ENCODE data around the gene EGR1.

Gene EGR1

DNA sequence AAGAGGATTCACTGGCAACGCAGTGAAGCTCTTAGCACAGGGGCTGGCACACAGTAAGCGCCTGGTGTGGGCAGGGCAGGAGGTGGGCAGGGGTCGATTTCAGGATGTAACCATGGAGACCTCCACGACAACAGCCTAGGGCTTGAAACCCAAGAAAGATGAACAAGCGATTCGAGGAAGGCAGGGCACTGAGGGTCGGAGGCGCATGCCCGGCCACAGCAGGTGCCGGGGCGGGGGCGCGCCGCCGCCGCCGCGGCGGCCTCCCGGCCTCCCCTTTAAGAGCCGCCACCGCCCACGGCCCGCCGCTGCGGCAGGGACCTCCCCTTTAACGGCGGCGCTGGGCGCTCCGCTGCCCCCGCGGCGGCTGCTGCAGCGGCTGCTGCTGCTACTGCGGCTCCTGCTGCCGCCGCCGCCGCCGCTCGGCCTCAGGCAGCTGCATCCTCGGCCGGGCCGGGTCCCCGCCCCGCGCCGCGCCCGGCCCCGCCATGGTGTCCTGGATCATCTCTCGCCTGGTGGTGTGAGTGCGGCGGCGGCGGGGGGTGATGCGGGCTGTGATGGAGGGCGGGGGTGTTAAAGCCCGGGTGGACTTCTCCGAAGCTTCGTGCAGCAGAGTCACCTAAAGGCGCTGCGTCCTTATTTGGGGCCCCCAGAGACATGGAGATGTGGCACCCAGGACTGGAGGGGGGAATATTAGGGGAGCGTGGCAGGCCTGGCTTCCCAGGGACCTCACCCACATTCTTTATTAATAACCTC lies 26.4 kb upstream of the EGR1 start, which contains the start of gene REEP2:
Gene REEP2, plus strand, starts transcription at position 334 of the 753 bp plus-strand sequence. Its CDS starts 152 bp downstream, at position 486.
- Histone ChIP-seq H3K27ac (no peak within 1 kb of the TSS), H3K36me3 (peaks cover 43% of the 10 kb centered on the region), H3K4me1 (ENCODE audit: control insufficient read depth in 1 of 2, insufficient read depth in 1 of 2, low read depth in 1 of 2, low read length in 1 of 2) (peaks cover 0 to 9% of the 10 kb centered on the region in 2 experiments), H3K27me3 (peaks cover 44% of the 10 kb centered on the region), H3K9me3 (no peaks in the 10 kb centered on the region), H3K4me3 (ENCODE audit: low read depth in 1 of 2, low read length in 1 of 2) (no peak within 1 kb of the TSS)
- TF ChIP-seq, protein P1, sequence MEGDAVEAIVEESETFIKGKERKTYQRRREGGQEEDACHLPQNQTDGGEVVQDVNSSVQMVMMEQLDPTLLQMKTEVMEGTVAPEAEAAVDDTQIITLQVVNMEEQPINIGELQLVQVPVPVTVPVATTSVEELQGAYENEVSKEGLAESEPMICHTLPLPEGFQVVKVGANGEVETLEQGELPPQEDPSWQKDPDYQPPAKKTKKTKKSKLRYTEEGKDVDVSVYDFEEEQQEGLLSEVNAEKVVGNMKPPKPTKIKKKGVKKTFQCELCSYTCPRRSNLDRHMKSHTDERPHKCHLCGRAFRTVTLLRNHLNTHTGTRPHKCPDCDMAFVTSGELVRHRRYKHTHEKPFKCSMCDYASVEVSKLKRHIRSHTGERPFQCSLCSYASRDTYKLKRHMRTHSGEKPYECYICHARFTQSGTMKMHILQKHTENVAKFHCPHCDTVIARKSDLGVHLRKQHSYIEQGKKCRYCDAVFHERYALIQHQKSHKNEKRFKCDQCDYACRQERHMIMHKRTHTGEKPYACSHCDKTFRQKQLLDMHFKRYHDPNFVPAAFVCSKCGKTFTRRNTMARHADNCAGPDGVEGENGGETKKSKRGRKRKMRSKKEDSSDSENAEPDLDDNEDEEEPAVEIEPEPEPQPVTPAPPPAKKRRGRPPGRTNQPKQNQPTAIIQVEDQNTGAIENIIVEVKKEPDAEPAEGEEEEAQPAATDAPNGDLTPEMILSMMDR (IDR thresholded peaks at IDR 0.05), result no peak

DNA sequence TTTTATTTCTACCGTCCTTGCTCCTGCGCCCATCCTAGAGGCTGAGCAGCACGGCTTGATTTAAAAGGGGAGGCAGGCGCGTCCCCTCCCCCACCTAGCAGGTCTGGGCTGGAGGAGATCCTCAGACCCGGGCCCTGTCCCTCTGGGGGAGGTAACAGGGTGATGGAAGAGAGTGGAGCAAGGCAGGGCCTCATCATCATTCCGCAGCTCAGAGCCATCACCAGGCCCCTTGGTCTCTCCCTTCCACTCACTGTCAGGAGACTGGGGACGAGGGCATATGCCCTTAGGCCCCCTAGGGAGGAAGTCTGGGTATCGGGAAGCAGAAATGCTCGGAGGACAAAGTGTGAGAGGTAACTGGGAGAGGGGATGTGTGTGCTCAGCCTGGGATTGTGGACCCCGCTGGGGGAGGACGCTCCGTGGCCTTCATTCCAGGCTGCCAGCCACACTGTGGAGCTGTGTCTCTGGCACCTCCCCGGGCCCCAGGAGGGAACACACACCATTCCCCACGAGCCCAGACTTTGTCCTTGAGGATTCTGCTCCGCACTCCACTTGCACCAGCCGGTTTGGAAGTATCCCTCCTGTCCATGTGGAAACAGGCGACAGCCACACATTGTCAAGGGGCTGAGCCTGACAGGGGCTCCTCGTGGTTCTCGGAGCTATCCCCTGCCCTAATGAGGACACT lies 25.7 kb upstream of the EGR1 start:
- peaks cover 0 to 9% of the 10 kb centered on the region in 2 experiments for H3K4me1 ChIP-seq (ENCODE audit: control insufficient read depth in 1 of 2, insufficient read depth in 1 of 2, low read depth in 1 of 2, low read length in 1 of 2)
- no peaks in the 10 kb centered on the region for H3K9me3 ChIP-seq
- TF ChIP-seq, protein P1 (IDR thresholded peaks at IDR 0.05), result no peak
- no peak overlapping the region for H3K27ac ChIP-seq
- no peak overlapping the region for H3K4me3 ChIP-seq (ENCODE audit: low read depth in 1 of 2, low read length in 1 of 2)
- H3K36me3 ChIP-seq, result peaks cover 36% of the 10 kb centered on the region
- peaks cover 44% of the 10 kb centered on the region for H3K27me3 ChIP-seq

DNA sequence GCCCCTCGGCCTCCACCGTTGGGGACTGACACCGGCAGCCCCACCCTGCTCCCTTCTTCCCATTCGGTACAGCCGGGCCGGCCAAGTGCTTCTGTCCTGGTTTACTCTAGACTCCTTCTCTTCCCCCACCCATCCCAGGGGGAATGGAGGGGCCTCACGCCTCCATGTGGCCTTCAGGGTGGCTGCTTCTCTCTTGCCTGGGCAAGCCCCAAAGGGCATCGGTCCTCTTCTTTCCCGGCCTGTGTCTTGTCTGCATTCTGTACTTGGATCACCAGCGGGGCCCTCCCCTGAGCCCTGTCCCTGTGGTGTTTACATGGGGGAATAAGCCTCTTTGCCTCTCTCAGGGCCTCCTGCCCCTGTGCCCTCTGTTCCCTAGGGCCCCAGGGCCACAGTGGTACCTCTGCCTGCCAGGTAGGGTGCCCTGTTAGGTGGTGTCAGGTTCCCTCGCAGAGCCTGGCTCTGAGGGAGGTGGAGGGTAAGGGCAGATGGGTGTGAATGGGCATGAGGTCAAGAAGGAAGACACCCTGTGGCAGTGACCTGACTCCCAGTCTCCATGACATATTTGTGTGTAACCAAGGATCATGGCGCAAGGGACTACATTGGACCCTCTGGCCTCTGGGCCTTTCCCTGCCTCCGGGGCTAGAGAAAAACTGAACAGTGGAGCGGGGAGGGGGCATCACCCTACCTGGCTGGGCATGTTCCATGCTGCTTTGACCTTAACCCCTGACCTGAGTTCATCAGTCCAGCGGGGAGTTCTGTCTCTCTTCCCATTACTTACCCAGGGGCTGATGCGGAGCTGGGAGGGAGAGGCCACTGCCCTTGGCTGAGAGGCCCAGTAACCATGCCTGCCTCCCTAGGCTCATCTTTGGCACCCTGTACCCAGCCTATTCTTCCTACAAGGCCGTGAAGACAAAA lies 24.9 kb upstream of the EGR1 start:
- Histone ChIP-seq H3K36me3 (peaks cover 28% of the 10 kb centered on the region), H3K27ac (no peak overlapping the region), H3K4me3 (ENCODE audit: low read depth in 1 of 2, low read length in 1 of 2) (no peak overlapping the region), H3K27me3 (peaks cover 44% of the 10 kb centered on the region), H3K9me3 (no peaks in the 10 kb centered on the region), H3K4me1 (ENCODE audit: control insufficient read depth in 1 of 2, insufficient read depth in 1 of 2, low read depth in 1 of 2, low read length in 1 of 2) (peaks cover 0 to 9% of the 10 kb centered on the region in 2 experiments)
- TF ChIP-seq, protein P1 (IDR thresholded peaks at IDR 0.05), result no peak

DNA sequence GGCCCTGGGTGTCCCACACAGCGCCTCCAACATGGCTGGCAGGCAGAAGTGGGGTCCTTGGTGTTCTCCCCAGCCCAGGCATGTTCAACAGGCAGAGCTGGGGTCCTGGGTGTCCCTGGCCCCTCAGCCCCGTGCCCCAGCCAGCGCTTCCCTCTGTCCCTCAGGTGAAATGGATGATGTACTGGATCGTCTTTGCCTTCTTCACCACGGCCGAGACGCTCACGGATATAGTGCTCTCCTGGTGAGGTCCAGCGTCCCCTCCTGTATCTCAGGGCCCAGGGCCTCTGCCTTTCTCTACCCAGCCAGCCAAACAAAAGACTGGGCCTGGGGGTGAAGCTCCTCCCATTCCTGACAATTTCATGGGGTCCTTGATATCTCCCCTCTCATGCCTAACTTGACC lies 24.1 kb upstream of the EGR1 start:
- Histone ChIP-seq H3K27me3 (peaks cover 44% of the 10 kb centered on the region), H3K9me3 (no peaks in the 10 kb centered on the region), H3K4me1 (ENCODE audit: control insufficient read depth in 1 of 2, insufficient read depth in 1 of 2, low read depth in 1 of 2, low read length in 1 of 2) (peaks cover 0 to 9% of the 10 kb centered on the region in 2 experiments), H3K4me3 (ENCODE audit: low read depth in 1 of 2, low read length in 1 of 2) (no peak overlapping the region), H3K27ac (no peak overlapping the region), H3K36me3 (peaks cover 20% of the 10 kb centered on the region)
- TF ChIP-seq, protein P1 (IDR thresholded peaks at IDR 0.05), result no peak

DNA sequence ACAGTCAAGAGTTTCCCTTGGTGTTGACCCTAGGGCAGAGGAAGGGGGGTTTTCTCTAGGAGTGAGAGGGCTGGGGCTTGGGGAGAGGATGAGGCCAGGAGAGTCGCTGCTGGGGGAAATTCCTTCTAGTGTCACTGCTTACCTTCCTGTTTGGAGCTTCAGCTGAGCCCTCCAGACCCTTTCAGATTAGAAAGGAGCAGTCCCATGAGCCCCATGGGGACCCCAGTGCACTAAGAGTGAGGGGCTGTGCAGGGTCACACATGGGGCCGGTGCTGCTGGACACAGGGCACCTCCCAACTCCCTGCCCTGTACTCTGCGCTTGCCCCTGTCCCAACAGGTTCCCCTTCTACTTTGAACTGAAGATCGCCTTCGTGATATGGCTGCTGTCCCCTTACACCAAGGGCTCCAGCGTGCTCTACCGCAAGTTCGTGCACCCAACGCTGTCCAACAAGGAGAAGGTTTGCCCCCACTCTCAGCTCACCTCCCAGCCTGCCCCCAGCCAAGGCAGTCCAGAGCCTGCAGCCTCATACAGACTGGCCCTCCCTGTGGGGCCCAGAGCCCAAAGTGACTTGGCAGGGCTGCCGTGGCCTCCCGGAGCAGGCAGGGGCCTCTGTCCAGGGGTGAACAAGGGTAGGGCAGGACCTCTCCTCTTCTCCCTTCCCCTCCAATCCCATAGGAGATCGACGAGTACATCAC lies 21.1 kb upstream of the EGR1 start:
- Histone ChIP-seq H3K27ac (no peak overlapping the region), H3K4me3 (ENCODE audit: low read depth in 1 of 2, low read length in 1 of 2) (no peak overlapping the region), H3K4me1 (ENCODE audit: control insufficient read depth in 1 of 2, insufficient read depth in 1 of 2, low read depth in 1 of 2, low read length in 1 of 2) (peaks cover 0 to 3% of the 10 kb centered on the region in 2 experiments), H3K36me3 (no peaks in the 10 kb centered on the region), H3K9me3 (no peaks in the 10 kb centered on the region), H3K27me3 (peaks cover 22% of the 10 kb centered on the region)
- TF ChIP-seq, protein P1 (IDR thresholded peaks at IDR 0.05), result no peak

Measured in neutrophil (primary cell).